Renal cortex interstitium (tissue), 11 donors: ENCODE measurements around the gene SYT15B. TPM values are rescaled to one million over a fixed set of nuclear protein-coding genes. Genes with fewer than 3 reads are reported as not detected.
"Not testable (repeated sequence)": the region's sequence is repeated elsewhere in the genome, so short reads cannot be mapped to it uniquely, and the experiment has no call there.

Experiments used
- DNase-seq, 11 donors: peaks; one replicate each; pipeline ENCODE4 v3.0.0-alpha.2; 2013; ENCODE audit warnings: low read depth in 9 of 11, low spot score in 4 of 11; ENCODE audit errors: extremely low read depth in 1 of 11
- polyA plus RNA-seq, 3 donors: library from polyadenylated mRNA; unstranded; fragments of 120-200 nt; gene quantifications; one replicate each; pipeline ENCODE4 v1.2.1, GENCODE V29; 2013; ENCODE audit not compliant: insufficient read length in 3 of 3

Gene SYT15B
- polyA plus RNA-seq, 3 donors, result 0.89 to 2.6 (median 2.3) TPM

DNA sequence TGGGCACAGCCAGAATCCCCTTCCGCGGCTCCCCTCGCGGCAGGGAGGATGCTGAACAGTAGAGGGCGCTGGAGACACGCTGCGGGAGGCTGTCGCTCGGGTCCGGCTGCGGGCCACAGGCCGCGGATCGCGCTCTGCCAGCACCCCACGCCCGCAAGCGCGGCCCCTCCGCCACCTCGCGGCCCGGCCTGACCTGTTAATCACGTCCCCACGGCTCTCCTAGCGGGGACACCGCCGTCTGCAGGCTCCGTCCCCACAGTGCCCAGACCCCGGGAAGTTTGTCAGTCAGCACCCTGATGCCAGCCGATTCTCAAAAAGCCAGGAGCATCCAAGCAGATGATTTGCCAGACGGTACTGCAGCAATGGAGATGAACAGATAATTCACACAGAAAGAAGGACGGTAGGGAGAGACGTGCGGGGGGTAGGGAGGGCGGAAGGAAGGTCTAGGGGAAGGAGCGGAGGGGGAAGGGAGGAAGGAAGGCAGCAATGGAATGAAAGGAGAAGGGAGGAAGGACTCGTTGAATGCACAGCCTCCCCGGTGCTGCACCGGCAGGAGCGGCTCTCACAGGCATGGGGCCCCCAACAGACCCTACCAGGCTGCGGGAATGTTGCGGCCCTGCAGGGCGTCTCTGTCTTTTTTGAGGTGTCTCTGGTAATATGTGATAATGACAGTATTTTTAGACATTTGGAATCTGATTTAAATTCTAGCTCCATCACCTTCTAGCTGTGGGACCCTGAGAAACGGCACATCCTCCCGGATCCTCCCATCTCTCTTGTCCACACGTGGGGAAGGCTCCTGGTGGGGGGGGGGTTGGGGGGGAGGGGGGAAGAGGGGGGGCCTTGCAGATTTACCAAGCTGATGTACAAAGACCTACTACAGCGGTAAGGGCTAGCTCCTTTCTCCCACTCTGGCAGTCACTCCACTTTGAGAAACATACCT is 19.5 kb downstream of the SYT15B start:
- DNase-seq, result not testable (repeated sequence)

DNA sequence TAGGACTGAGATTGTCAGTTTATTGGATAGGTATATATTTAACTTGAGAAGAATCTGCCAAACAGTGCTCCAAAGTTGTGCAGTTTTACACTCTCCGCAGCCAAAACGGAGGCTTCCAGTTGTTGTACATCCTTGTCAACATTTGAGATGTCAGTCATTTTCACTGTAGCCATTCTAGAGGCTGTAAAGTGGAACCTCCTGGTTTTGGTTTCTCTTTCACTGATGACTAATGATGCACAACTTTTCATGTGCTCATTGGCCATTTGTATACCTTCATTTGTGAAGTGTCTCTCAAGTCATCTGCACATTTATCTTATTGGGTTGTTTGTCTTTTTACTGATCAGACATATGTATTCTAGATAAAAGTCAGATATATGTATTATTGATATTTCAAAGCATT is 22.5 kb downstream of the SYT15B start:
- DNase-seq, result not testable (repeated sequence)

DNA sequence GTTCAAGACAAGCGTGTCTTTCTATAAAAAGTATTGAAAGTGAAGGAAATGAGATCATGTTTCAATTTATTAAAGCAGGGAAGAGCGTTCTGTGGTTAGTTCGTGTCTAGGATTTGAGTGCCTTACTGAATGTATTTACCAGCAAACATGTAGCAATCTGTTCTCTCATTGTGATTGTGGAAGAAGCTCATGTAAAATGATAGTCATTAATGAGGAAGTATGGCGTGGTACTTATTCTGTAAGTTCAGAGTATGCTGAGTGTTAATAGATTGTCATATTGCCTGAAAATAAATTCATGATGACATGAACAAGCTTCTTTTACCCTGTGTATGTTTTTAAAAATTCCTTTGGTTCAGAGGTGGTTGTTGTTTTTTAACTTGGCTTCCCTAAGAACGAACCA is 32.5 kb downstream of the SYT15B start:
- not testable (repeated sequence) for DNase-seq

DNA sequence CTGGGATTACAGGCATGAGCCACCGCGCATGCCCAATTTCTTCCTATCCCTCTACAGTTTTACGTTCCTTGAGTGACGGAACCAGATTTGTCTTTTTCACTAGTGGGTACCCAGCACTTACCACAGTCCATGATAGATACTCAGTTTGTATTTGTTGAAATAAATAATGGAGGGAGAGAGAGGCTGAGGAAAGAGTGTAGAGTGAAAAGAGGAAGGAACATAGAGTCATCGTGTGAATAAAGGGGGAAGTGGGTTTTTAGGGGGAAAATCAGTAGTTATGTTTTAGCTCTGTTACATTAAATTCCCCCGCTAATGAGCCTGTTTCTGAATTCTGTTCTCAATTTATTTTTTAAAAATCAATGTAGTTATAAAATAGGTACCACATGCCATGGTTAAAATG is 37.7 kb downstream of the SYT15B start:
- not testable (repeated sequence) for DNase-seq

DNA sequence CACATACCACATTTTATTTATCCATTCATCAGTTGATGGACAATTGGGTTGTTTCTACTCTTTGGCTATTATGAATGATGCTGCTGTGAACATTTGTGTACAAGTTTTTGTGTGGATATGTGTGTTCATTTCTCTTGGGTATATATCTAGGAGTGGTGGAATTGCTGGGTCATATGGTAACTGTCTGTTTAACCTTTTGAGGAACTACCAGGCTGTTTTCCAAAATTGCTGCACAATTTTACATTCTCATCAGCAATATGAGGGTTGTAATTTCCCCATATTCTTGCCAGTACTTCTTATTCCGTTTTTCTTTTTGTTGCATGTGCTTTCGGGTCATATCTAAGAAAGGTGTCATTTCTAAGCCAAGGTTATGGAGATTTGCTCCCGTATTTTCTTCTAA is 38.3 kb downstream of the SYT15B start:
- not testable (repeated sequence) for DNase-seq

DNA sequence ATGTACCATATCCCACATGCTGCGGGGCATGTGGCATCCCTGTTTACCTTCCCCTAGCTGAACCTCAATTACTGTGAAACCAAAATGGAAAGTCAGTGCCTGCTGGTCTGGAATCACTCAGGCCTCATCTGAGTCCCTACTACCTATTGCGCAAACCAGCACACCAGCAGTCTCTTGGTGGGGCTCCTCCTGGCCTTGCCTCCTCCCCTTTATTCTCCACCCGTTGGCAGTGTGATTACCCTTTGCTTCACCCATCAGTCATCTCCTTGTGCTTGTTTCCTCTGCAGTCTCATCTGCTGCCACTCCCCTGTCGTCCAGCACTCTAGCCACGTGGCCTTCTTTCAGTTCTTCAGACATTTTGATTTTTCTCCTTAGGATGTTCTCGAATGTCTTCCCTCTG is 39.3 kb downstream of the SYT15B start:
- not testable (repeated sequence) for DNase-seq

DNA sequence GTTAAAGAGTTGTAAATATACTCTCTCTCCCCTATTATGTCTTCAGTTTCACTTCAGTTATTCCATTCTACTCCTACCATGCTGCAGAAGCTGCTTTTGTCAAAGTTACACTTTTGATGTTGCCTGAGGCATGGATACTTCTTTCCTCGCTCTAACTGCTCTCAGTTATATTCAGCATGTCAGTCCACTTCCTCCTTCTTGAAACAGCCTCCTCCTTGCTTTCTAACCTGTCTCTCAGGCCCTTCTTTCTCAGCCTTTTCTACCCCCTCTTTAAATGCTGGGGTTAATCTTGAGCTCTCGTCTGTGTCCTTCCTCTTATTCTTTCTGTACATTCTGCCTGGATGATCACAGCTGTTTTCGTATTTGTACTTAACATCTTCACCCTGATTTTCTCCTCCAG is 40.0 kb downstream of the SYT15B start:
- DNase-seq, result not testable (repeated sequence)

DNA sequence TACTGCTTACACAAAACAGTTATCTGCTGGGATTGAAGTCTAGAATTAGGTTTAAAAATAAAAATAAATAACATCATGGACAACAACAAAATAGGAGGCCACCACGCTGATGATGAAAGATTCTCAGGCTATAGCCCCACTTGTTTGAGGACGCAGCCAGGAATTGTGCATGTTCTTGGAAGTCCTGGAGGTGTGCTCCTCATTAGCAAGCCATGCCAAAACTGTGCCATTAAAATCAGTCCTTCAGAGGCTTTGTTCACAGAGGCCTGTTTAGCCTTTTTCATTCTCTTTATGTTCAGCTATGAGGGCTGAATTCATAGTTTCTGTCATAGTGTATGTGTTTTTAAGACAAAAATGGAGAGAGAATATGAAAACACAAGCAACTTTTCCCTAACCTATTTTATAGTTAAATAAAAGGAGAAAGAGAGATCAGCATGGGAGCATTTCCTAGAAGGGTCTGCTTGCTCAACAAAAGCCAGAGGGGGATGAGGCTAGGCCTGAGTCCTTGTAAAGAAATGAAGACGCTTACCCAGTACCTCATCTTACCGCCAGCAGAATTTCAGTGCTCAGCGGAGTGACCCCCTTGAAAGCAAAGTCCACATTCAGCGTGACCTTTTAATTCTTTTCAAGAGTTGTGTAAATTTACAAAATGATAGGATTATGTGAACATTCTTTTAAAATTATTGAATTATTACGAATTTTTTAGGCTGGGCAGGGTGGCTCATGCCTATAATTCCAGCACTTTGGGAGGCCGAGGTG is 46.2 kb downstream of the SYT15B start:
- not testable (repeated sequence) for DNase-seq

Other genes starting within 250 kb of the SYT15B start
- 10 to 100 TPM; 10.5 to 35.0 (median 23.9) TPM for gene AGAP9, start 240.0 kb downstream of the SYT15B start, polyA plus RNA-seq
- not detected for gene NPY4R2, start 155.1 kb upstream of the SYT15B start, polyA plus RNA-seq
- not detected for gene FAM25C, start 236.2 kb upstream of the SYT15B start, polyA plus RNA-seq